Measurements from ENCODE around the gene C9orf153. TPM values are rescaled to one million over a fixed set of nuclear protein-coding genes. Genes with fewer than 3 reads are reported as not detected.

C9orf153 gene
- total RNA-seq, 4 donors from 2014 or later = 0.48 TPM; not detected in 3

DNA sequence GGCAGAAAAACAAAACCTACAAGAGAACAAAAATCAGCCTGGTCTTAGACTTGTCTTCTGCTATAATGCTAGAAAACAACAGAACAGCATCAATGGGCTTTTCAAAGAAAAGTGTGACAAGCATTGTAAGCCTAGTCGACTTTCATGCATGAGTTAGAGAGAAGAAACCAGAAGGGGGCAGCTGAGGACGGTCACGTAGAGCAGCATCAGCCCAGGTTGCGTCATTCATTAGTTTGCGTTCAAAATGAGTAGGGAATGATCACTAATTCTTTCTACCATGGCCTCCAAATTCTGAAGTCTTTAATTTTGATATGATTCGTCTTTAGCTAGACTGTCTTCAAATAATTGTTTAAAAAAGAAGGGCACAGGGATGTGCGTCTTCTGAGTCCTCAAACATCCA lies 27.6 kb upstream of the C9orf153 start:
- DNase-seq = no peak
- TF ChIP-seq POLR2A (IDR thresholded peaks at IDR 0.05) (no peak), POLR2AphosphoS5 (IDR thresholded peaks at IDR 0.05) (no peak), EP300 (IDR thresholded peaks at IDR 0.05; ENCODE audit: low read depth) (no peak)
- TF ChIP-seq, protein P1, sequence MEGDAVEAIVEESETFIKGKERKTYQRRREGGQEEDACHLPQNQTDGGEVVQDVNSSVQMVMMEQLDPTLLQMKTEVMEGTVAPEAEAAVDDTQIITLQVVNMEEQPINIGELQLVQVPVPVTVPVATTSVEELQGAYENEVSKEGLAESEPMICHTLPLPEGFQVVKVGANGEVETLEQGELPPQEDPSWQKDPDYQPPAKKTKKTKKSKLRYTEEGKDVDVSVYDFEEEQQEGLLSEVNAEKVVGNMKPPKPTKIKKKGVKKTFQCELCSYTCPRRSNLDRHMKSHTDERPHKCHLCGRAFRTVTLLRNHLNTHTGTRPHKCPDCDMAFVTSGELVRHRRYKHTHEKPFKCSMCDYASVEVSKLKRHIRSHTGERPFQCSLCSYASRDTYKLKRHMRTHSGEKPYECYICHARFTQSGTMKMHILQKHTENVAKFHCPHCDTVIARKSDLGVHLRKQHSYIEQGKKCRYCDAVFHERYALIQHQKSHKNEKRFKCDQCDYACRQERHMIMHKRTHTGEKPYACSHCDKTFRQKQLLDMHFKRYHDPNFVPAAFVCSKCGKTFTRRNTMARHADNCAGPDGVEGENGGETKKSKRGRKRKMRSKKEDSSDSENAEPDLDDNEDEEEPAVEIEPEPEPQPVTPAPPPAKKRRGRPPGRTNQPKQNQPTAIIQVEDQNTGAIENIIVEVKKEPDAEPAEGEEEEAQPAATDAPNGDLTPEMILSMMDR (IDR thresholded peaks at IDR 0.05) = no peak
- H3K36me3 ChIP-seq = peaks cover 0 to 15% (median 2%) of the 10 kb centered on the region in 4 donors
- in situ Hi-C loops (cut with MboI; ENCODE audit: low pct_ligation_motif_present in 1 of 4, low pct_unique_long_range_greater_than_20kb in 1 of 4, low sequenced_read_pairs in 3 of 4) = loop anchor here in 1 of 4 donors (25.0 kb wide), 1 partner anchor 350 kb away; the partner anchor contains the start of gene NAA35
- H3K4me1 ChIP-seq = peaks cover 5 to 6% (median 5%) of the 10 kb centered on the region in 4 donors
- 66 to 73% methylated on average over 7 of the region's 7 CpGs for WGBS, 2 donors (ENCODE audit: low coverage in 1 of 2)
- no peaks in the 10 kb centered on the region for H3K27me3 ChIP-seq
- no peak overlapping the region for H3K27ac ChIP-seq
- intact Hi-C loops (cut with DNase I; ENCODE audit: low total_unique reads) = no loop called here
- H3K4me3 ChIP-seq = no peak overlapping the region
- H3K9me3 ChIP-seq = no peaks in the 10 kb centered on the region

DNA sequence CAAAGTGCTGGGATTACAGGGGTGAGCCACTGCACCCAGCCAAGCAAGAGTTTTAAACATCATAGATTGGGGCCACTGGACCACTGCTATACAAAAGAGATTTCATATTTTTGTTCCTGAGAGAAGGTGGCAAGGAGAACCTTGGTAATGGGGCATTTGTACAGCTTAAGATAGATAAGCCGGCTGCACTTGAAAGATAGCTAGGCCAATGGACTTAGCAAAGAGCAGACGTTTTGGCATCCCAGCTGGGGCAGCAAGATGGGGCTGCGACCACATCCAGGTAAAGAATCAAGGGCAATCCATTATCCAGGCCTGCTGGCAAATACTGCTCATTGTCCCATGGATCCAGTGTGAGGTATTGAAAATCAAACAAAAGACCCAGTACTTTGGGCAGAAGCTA lies 26.8 kb upstream of the C9orf153 start:
- H3K4me3 ChIP-seq = no peak overlapping the region
- in situ Hi-C loops (cut with MboI; ENCODE audit: low pct_ligation_motif_present in 1 of 4, low pct_unique_long_range_greater_than_20kb in 1 of 4, low sequenced_read_pairs in 3 of 4) (loop anchor here in 1 of 4 donors (25.0 kb wide), 1 partner anchor 349 kb away; the partner anchor contains the start of gene NAA35), intact Hi-C loops (cut with DNase I; ENCODE audit: low total_unique reads) (no loop called here)
- peaks cover 0 to 15% (median 2%) of the 10 kb centered on the region in 4 donors for H3K36me3 ChIP-seq
- H3K9me3 ChIP-seq = no peaks in the 10 kb centered on the region
- no peaks in the 10 kb centered on the region for H3K27me3 ChIP-seq
- TF ChIP-seq POLR2AphosphoS5 (IDR thresholded peaks at IDR 0.05) (no peak), EP300 (IDR thresholded peaks at IDR 0.05; ENCODE audit: low read depth) (no peak), POLR2A (IDR thresholded peaks at IDR 0.05) (no peak)
- TF ChIP-seq, protein P1 (IDR thresholded peaks at IDR 0.05) = no peak
- WGBS, 2 donors (ENCODE audit: low coverage in 1 of 2) = 70% methylated on average over 3 of the region's 3 CpGs; no CpG with 5 or more reads in 1 of the 2 donors
- H3K27ac ChIP-seq = no peak overlapping the region
- no peak for DNase-seq
- H3K4me1 ChIP-seq = peaks cover 5 to 8% (median 8%) of the 10 kb centered on the region in 4 donors

DNA sequence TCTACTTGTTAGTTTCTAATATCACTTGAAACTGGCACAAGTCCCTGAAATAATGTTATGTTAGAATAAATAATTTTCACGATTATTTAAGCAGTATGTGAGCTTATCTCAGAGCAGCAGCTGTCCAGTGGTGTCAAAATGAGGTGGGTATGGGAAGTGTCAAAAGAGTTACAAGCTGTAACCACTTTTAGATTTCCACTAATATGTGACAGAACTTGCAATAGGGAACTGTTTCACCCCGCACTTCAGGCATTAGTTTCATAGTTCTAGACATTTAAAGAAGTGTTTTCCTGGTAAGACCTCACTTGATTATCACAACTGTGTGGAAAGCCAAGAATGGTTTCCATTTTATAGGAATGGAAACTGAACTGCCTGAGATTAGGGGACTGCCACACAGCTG lies 25.8 kb upstream of the C9orf153 start:
- TF ChIP-seq EP300 (IDR thresholded peaks at IDR 0.05; ENCODE audit: low read depth) = no peak
- TF ChIP-seq, protein P1 (IDR thresholded peaks at IDR 0.05) = no peak
- no peak for TF ChIP-seq POLR2AphosphoS5 (IDR thresholded peaks at IDR 0.05)
- TF ChIP-seq POLR2A (IDR thresholded peaks at IDR 0.05) = no peak
- Histone ChIP-seq H3K4me3 (no peak overlapping the region), H3K27ac (no peak overlapping the region), H3K9me3 (no peaks in the 10 kb centered on the region), H3K27me3 (no peaks in the 10 kb centered on the region), H3K36me3 (peaks cover 0 to 9% (median 2%) of the 10 kb centered on the region in 4 donors), H3K4me1 (peaks cover 11 to 17% (median 16%) of the 10 kb centered on the region in 4 donors)
- intact Hi-C loops (cut with DNase I; ENCODE audit: low total_unique reads) (no loop called here), in situ Hi-C loops (cut with MboI; ENCODE audit: low pct_ligation_motif_present in 1 of 4, low pct_unique_long_range_greater_than_20kb in 1 of 4, low sequenced_read_pairs in 3 of 4) (loop anchor here in 1 of 4 donors (25.0 kb wide), 1 partner anchor 348 kb away; the partner anchor contains the start of gene NAA35)
- 66 to 80% methylated on average over 2 of the region's 2 CpGs for WGBS, 2 donors (ENCODE audit: low coverage in 1 of 2)
- DNase-seq = no peak

DNA sequence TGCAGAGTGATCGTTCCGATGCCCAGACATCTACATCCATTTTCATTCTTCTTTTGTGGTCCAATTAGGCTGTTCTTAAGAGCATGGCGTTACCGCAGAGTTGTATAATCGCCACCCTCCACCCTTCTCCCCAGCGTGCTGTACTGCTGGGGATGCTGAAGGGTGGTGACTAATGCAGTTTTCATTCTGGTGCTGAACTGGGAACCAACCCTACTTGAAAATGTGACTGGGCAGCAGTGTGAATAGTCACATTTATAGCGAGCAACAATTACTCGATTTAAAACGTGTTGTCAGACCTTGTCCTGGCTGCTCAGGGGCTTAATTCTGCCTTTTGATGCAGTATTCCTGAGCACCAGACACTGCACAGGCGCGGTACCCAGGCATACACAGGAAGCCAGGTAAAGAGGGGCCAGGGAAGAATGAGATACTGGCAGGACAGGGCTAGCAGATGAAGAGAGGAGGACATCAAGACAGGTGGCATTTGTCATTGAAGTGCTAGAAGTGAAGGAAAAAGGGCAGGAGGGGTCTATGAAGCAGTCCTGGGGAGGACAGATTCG lies 23.6 kb upstream of the C9orf153 start:
- peaks cover 15 to 25% (median 22%) of the 10 kb centered on the region in 4 donors for H3K4me1 ChIP-seq
- DNase-seq = no peak
- peak overlapping the region; percentile 96 to 99 (median 97) for H3K27ac ChIP-seq
- TF ChIP-seq EP300 (IDR thresholded peaks at IDR 0.05; ENCODE audit: low read depth) (no peak), POLR2A (IDR thresholded peaks at IDR 0.05) (no peak), POLR2AphosphoS5 (IDR thresholded peaks at IDR 0.05) (no peak)
- H3K4me3 ChIP-seq = peak overlapping the region; percentile 64 to 89 (median 78)
- intact Hi-C loops (cut with DNase I; ENCODE audit: low total_unique reads) (no loop called here), in situ Hi-C loops (cut with MboI; ENCODE audit: low pct_ligation_motif_present in 1 of 4, low pct_unique_long_range_greater_than_20kb in 1 of 4, low sequenced_read_pairs in 3 of 4) (loop anchor here in 1 of 4 donors (25.0 kb wide), 1 partner anchor 346 kb away; the partner anchor contains the start of gene NAA35)
- H3K27me3 ChIP-seq = no peaks in the 10 kb centered on the region
- WGBS, 2 donors (ENCODE audit: low coverage in 1 of 2) = 11 to 15% methylated on average over 4 to 12 of the region's 12 CpGs
- H3K9me3 ChIP-seq = no peaks in the 10 kb centered on the region
- H3K36me3 ChIP-seq = peaks cover 0 to 3% (median 0%) of the 10 kb centered on the region in 4 donors

All from transverse colon (tissue), 4 donors.